OCI-LY7 (cell line): ENCODE results near the gene CCDC8.

Experiments used
- EZH2phosphoT487 ChIP-seq: fragments of 200-600 bp; sonication (generic); IDR thresholded peaks from 2 replicates; pipeline ENCODE4 v1.6.1; 2018; ENCODE audit warnings: low read depth, borderline replicate concordance, mild to moderate bottlenecking, mixed run types, antibody characterized with exemption, low read length, moderate library complexity, mixed read lengths
- TF ChIP-seq, protein P1 (sequence below): fragments of 200-600 bp; sonication (generic); conservative IDR thresholded peaks from 2 replicates; pipeline ENCODE4 v1.5.1; 2014; ENCODE audit warnings: mild to moderate bottlenecking, antibody characterized with exemption, low read length, moderate library complexity, mixed read lengths

DNA sequence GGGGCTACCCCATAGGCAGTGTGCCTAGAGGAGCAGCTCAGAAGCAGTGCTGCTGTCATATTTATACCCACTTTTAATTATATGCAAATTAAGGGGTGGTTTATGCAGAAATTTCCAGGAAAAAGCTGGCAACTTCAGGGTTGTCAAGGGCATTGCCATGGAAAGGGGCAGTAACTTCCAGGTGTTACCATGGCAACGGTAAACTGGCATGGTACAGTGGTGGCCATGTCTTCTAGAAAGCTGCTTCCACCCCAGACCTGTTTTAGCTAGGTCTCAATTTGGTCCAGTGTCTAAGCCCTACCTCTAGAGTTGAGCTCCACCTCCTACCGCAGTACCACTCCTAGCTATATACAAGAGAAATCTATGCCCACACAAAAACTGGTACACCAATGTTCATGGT lies 46.7 kb upstream of the CCDC8 start:
- TF ChIP-seq, protein P1, sequence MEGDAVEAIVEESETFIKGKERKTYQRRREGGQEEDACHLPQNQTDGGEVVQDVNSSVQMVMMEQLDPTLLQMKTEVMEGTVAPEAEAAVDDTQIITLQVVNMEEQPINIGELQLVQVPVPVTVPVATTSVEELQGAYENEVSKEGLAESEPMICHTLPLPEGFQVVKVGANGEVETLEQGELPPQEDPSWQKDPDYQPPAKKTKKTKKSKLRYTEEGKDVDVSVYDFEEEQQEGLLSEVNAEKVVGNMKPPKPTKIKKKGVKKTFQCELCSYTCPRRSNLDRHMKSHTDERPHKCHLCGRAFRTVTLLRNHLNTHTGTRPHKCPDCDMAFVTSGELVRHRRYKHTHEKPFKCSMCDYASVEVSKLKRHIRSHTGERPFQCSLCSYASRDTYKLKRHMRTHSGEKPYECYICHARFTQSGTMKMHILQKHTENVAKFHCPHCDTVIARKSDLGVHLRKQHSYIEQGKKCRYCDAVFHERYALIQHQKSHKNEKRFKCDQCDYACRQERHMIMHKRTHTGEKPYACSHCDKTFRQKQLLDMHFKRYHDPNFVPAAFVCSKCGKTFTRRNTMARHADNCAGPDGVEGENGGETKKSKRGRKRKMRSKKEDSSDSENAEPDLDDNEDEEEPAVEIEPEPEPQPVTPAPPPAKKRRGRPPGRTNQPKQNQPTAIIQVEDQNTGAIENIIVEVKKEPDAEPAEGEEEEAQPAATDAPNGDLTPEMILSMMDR, result no peak
- no peak for TF ChIP-seq EZH2phosphoT487
